Ishikawa (cell line): ENCODE results near the gene DLEC1.

Experiments
- CEBPB ChIP-seq: IDR thresholded peaks from 2 replicates; pipeline ENCODE4 v1.6.1; 2012
- CREB1 ChIP-seq: IDR thresholded peaks from 2 replicates; pipeline ENCODE4 v1.6.1; 2012; ENCODE audit warnings: low read depth
- EGR1 ChIP-seq: IDR thresholded peaks from 2 replicates; pipeline ENCODE4 v1.6.1; 2012
- EP300 ChIP-seq: IDR thresholded peaks from 2 replicates; pipeline ENCODE4 v1.6.1; 2012; ENCODE audit warnings: borderline replicate concordance
- FOXM1 ChIP-seq: IDR thresholded peaks from 2 replicates; pipeline ENCODE4 v1.6.1; 2012; ENCODE audit warnings: low read depth, borderline replicate concordance
- NFIC ChIP-seq: IDR thresholded peaks from 2 replicates; pipeline ENCODE4 v1.6.1; 2012
- RAD21 ChIP-seq: IDR thresholded peaks from 2 replicates; pipeline ENCODE4 v1.6.1; 2012; ENCODE audit warnings: low read depth
- TAF1 ChIP-seq: IDR thresholded peaks from 2 replicates; pipeline ENCODE4 v1.6.1; 2012; ENCODE audit warnings: low read depth, mild to moderate bottlenecking
- TCF12 ChIP-seq: IDR thresholded peaks from 2 replicates; pipeline ENCODE4 v1.6.1; 2012; ENCODE audit warnings: low read depth
- TEAD4 ChIP-seq: IDR thresholded peaks from 2 replicates; pipeline ENCODE4 v1.6.1; 2012
- YY1 ChIP-seq: IDR thresholded peaks from 2 replicates; pipeline ENCODE4 v1.6.1; 2012; ENCODE audit warnings: low read depth
- ZBTB7A ChIP-seq: IDR thresholded peaks from 2 replicates; pipeline ENCODE4 v1.6.1; 2012; ENCODE audit warnings: low read depth
- TF ChIP-seq, protein P1 (sequence below): IDR thresholded peaks from 2 replicates; pipeline ENCODE4 v1.6.1; 2012; ENCODE audit warnings: low read depth, mild to moderate bottlenecking
- TF ChIP-seq, protein P2 (sequence below): IDR thresholded peaks from 2 replicates; pipeline ENCODE4 v1.6.1; 2012
- TF ChIP-seq, protein P3 (sequence below): IDR thresholded peaks from 2 replicates; pipeline ENCODE4 v1.6.1; 2012

DLEC1 gene

DNA sequence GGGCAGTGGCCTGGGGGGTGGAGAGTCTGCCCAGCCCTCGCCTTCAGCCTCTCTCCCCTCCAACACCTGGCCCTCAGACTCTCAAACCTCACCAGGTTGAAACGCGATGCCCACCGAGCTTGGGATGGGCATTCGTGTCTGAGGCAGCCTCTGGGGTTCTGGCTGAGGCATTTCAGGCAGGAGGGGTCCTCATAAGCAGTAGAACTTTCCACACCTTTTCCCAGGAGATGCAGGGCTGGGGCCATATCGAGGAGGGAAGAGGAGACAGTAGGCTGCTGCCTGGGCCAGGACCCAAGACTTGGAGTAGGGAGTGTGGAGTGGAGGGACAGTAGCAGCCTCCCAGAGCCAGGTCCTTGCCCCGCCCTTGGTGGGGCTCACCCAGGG is 73.4 kb downstream of the DLEC1 start:
- no peak for TF ChIP-seq CREB1
- no peak for TF ChIP-seq EGR1
- no peak for TF ChIP-seq FOXM1
- no peak for TF ChIP-seq NFIC
- TF ChIP-seq TEAD4: no peak
- no peak for TF ChIP-seq ZBTB7A
- TF ChIP-seq CEBPB: no peak
- TF ChIP-seq RAD21: no peak
- TF ChIP-seq, protein P1, sequence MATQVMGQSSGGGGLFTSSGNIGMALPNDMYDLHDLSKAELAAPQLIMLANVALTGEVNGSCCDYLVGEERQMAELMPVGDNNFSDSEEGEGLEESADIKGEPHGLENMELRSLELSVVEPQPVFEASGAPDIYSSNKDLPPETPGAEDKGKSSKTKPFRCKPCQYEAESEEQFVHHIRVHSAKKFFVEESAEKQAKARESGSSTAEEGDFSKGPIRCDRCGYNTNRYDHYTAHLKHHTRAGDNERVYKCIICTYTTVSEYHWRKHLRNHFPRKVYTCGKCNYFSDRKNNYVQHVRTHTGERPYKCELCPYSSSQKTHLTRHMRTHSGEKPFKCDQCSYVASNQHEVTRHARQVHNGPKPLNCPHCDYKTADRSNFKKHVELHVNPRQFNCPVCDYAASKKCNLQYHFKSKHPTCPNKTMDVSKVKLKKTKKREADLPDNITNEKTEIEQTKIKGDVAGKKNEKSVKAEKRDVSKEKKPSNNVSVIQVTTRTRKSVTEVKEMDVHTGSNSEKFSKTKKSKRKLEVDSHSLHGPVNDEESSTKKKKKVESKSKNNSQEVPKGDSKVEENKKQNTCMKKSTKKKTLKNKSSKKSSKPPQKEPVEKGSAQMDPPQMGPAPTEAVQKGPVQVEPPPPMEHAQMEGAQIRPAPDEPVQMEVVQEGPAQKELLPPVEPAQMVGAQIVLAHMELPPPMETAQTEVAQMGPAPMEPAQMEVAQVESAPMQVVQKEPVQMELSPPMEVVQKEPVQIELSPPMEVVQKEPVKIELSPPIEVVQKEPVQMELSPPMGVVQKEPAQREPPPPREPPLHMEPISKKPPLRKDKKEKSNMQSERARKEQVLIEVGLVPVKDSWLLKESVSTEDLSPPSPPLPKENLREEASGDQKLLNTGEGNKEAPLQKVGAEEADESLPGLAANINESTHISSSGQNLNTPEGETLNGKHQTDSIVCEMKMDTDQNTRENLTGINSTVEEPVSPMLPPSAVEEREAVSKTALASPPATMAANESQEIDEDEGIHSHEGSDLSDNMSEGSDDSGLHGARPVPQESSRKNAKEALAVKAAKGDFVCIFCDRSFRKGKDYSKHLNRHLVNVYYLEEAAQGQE: no peak
- TF ChIP-seq TCF12: no peak
- no peak for TF ChIP-seq YY1
- TF ChIP-seq, protein P2, sequence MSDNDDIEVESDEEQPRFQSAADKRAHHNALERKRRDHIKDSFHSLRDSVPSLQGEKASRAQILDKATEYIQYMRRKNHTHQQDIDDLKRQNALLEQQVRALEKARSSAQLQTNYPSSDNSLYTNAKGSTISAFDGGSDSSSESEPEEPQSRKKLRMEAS: no peak
- TF ChIP-seq, protein P3, sequence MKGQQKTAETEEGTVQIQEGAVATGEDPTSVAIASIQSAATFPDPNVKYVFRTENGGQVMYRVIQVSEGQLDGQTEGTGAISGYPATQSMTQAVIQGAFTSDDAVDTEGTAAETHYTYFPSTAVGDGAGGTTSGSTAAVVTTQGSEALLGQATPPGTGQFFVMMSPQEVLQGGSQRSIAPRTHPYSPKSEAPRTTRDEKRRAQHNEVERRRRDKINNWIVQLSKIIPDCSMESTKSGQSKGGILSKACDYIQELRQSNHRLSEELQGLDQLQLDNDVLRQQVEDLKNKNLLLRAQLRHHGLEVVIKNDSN: no peak

DNA sequence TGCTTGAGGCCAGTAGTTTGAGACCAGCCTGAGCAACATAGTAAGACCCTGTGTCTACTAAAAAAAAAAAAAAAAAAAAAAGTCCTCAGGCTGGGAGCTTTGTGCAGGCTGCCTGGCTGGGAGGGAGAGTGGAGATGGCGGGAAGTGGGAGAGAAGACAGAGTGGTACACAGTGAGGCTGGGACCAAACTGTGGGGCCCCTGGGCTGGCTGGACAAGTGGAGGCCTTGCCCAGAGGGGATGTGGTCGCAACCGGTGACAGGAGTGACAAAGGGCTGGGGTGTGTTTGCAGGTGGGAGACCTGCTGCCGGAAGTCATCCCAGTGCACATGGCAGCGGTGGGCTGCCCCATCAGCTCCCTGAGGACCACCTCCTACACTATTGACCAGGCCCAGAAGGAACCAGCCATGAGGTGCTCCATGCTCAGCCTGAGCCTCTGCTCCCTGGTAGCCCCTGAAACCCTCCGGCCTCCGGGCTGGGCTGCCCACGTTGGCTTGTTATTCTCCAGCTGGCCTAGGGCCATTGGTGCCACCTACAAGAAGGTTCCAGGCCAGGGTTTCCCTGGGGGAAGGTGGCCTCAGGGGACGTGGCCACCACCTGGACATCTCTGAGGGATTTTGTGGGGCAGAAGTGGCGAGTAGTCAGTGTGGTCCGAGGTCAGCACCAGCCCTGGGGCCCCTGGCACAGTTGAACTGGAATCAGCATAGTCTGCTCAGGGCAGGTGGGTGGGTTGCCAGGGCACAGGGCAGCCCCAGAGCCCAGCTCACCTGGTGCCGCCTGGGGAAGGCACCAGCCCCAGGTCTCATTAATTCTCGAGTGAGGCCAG is 75.3 kb downstream of the DLEC1 start:
- TF ChIP-seq, protein P1: no peak
- TF ChIP-seq ZBTB7A (no peak), FOXM1 (no peak), YY1 (no peak), TEAD4 (no peak), EGR1 (no peak), CREB1 (no peak), TAF1 (no peak), TCF12 (no peak), EP300 (no peak), CEBPB (no peak), RAD21 (no peak), NFIC (no peak)
- TF ChIP-seq, protein P2: no peak

DNA sequence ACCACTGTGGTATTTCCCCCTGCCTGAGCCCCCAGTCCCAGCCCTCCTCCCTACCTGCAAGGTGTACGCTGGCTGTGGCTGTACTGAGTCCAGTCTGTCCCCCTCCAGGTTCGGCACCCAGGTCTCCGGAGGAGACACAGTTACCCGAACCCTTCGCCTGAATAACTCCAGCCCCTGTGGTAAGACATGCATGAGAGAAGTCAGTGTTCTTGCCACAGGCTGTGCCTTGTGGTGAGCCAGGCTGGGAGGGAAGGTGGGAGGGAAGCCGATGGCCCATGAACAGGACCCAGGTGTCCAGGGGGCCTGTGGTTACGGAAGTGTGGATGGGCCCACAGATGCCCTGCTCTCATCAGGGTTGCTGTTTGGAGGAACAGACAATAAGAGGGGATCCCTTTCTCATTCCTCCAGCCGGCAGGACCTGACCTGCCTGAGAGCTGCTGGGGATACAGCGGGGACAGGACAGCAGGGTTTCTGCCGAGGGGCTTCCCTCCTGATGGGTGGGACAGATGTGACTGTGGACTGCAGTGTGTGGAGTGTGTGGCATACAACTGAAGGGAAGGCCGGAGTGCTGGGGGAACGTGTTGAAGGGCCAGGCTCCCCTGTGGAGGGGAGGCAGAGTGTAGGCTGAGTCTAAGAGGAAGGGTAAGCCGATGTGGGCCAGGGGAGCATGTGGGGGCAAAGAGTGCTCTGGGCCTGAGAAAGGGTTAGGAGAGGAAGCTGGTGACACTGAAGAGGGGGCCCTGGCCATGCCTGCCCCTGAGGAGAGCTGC is 76.1 kb downstream of the DLEC1 start:
- TF ChIP-seq TAF1 (no peak), EP300 (no peak), NFIC (no peak), CREB1 (no peak), RAD21 (no peak), TEAD4 (no peak), FOXM1 (no peak), TCF12 (no peak), CEBPB (no peak), EGR1 (no peak), ZBTB7A (no peak), YY1 (no peak)
- TF ChIP-seq, protein P3: no peak
- TF ChIP-seq, protein P1: no peak
- TF ChIP-seq, protein P2: no peak
